Transverse colon (tissue), 4 donors: Measurements from ENCODE around the gene GTF3C4.

Experiments
- POLR2AphosphoS5 ChIP-seq, 3 donors: sonication (generic); formaldehyde crosslinking; IDR thresholded peaks; one replicate each; pipeline ENCODE4 v1.6.1; 2016; ENCODE audit warnings: antibody characterized with exemption in 3 of 3
- TF ChIP-seq, protein P1 (sequence below), 5 experiments: fragments of 200-600 bp in 3 of 5; fragments of 450-650 bp in 2 of 5; sonication (generic) in 3 of 5; IDR thresholded peaks; 1 replicate in 2 of 5; 2 replicates in 3 of 5; pipeline ENCODE4 v1.5.1; 2016 to 2017; ENCODE audit warnings: antibody characterized with exemption in 5 of 5, inconsistent platforms in 3 of 5, mild to moderate bottlenecking in 2 of 5, moderate library complexity in 1 of 5

DNA sequence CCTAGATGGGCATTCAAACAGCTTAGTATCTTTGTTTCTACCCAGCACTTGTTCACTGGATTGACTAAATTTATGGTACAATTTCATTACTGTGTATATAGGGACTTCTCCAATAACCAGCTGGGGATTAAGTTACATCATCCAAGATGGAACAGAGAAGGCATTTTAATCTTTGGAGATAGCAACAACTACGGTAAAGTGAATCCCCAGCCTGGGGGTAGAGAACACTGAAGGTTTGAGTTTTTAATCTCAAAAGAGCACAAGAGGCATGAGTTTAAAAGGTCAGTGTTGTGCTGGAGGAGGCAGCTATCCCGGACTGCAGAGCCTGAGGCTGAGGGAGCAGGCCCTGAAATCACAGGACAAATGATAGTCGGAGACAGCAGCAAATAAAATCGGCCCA is 29.0 kb upstream of the GTF3C4 start:
- TF ChIP-seq, protein P1, sequence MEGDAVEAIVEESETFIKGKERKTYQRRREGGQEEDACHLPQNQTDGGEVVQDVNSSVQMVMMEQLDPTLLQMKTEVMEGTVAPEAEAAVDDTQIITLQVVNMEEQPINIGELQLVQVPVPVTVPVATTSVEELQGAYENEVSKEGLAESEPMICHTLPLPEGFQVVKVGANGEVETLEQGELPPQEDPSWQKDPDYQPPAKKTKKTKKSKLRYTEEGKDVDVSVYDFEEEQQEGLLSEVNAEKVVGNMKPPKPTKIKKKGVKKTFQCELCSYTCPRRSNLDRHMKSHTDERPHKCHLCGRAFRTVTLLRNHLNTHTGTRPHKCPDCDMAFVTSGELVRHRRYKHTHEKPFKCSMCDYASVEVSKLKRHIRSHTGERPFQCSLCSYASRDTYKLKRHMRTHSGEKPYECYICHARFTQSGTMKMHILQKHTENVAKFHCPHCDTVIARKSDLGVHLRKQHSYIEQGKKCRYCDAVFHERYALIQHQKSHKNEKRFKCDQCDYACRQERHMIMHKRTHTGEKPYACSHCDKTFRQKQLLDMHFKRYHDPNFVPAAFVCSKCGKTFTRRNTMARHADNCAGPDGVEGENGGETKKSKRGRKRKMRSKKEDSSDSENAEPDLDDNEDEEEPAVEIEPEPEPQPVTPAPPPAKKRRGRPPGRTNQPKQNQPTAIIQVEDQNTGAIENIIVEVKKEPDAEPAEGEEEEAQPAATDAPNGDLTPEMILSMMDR (IDR thresholded peaks at IDR 0.05): no peak
- no peak for TF ChIP-seq POLR2AphosphoS5 (IDR thresholded peaks at IDR 0.05)
